Activated T-cell treated with anti-CD3 and anti-CD28 coated beads, Interleukin-2, amount 50 U/mL, for 48 hours (primary cell): ENCODE results near the gene SERPINC1.
"Not testable (repeated sequence)": the region's sequence is repeated elsewhere in the genome, so short reads cannot be mapped to it uniquely, and the experiment has no call there.

ENCODE experiments used
- DNase-seq, 2 experiments: peaks; one replicate each; pipeline ENCODE4 v3.0.0-alpha.2; 2020

Gene SERPINC1

DNA sequence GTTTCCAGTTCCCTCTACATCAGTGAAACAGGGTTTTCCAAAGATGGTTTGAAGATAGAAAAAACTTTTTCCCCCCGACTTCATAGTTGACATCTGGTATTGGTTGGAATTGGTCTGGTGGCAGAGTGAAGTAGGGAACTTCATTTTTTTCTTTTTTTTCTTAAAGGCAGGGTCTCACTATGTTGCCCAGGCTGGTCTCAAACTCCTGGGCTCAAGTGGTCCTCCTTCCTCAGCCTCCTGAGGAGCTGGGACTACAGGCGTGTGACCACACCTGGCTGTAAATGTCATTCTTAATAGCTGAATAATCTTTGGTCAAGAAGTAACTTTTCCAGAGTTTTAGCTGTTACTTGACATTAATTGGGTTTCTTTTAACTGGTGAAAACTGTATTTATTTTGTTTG, 27.2 kb downstream of the SERPINC1 start:
- no peak for DNase-seq

DNA sequence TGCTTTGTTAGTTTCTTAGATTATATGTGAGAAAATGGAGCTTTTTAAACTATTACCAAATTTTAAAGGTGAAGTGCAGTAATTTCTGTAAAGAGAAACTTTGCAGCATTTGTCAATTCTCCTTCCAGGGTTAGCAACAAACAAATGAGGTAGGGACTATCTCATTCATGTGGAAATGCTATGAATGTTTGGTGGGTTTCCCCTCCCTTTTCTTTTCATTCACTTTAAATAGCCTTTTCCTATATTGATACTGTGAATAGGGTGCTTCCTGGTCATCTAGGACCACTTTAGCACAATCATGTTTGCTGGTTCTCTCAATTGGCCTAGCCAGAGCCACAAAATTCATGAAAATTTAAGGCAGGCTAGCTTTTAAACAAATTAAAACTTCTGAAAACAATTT, 28.4 kb downstream of the SERPINC1 start:
- DNase-seq: no peak

DNA sequence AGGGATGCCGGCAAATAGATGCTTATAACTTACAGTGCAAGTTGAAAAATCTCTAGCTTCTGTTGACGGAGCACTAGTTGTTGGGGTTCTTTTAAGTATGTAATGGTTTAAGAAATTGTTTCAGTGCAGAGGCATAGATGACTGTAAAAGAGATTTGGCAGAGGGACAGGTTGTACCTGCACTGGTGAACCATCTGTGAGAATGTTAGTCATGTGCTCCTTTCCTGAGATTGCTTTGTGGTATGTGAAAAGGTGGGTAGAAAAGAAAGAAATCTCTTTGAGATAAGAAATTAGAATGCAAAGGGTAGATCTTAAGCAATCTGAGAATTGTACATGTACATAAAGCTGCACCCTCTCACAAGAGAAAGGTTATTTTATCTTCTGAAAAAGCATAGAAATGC, 29.5 kb downstream of the SERPINC1 start:
- DNase-seq: no peak

DNA sequence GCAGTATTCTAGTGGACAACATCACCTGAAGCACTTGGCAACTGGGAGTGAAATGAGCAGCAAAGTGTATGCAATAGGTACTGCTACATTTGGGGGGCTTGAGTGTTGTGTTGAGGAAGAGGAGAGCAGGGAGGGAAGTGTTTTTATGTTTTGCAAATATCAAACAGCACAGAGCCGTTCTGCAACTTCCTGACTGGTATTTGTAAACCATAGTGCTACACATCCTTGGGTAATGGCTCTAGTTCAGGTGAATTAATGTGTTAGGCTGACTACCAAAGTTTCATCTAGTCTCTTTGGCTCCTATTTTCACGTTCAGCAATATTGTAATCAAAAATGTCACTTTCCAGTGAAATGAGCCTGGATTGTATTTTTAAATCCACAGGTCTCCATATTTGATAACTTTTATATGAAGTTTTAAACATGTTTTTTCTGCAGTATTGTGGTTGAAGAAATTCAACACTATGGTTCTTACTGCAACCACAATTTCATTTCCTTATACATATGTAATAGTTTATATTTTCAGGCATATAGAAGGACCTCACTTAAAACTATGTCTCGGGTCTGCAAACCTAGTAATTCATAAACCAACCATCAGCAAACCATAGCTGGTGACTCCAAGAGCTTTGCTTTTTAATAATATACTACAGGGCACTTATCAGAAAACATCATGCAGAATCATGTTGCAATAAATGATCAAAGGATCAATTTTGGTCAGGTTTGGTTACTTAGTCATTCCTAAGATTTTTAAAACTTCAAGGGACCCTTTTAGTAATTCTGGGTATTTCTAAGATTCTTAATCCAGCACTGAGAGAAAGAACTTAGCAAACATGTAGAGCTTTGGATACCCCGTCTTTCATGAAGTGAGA, 30.1 kb downstream of the SERPINC1 start:
- DNase-seq: no peak

DNA sequence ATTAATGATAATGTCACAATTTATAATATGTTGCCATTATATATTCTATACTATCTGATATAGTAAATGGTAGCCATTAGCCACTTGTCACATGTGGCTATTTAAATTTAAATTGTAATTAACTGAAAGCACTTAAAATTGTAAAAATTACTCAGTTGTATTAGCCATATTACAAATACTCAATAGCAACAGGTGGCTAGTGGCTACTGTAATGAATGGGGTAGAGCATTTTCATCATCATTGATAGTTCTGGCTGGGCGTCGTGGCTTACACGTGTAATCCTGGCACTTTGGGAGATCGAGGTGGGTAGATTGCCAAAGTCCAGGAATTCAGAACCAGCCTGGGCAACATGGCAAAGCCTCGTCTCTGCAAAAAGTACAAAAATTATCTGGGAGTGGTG, 32.4 kb downstream of the SERPINC1 start:
- no peak for DNase-seq

DNA sequence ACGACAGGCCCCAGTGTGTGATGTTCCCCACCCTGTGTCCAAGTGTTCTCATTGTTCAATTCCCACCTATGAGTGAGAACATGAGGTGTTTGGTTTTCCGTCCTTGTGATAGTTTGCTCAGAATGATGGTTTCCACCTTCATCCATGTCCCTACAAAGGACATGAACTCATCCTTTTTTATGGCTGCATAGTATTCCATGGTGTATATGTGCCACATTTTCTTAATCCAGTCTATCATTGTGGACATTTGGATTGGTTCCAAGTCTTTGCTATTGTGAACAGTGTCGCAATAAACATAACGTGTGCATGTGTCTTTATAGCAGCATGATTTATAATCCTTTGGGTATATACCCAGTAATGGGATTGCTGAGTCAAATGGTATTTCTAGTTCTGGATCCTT, 36.0 kb downstream of the SERPINC1 start:
- DNase-seq: not testable (repeated sequence)

DNA sequence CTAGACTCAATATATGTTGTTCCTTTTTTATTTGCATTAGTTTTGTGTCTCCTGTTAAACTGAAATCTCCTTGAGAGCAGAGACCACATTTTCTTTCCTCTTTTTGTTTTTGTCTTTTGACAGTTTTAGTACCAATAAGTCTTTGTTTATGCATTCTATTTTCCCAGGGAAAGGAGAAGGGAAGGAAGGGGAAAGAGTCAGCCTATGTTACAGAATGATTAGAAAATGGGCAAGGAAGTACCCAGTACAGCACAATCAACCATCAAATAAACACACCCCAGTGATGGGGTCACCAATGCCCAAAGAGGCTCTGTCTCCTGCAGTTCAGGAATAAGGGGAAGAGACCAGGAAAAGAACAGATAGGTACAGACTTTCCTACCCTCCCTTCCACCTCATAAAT, 38.9 kb downstream of the SERPINC1 start:
- no peak for DNase-seq

DNA sequence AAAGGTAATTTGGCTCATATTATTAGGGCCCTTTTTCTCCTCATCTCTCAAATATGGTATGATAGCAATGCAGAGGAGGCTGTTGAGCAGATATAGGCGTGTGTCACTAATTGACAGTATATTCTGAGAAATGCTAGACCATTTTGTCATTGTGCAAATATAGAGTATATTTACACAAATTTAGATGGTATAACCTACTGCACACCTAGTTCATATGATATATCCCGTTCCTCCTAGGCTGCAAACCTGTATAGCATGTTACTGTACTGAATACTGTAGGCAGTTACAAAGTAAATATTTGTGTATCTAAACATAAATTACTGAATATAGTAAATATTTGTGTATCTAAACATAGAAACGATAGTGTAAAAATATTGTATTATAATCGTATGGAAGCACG, 40.4 kb downstream of the SERPINC1 start:
- DNase-seq: no peak

DNA sequence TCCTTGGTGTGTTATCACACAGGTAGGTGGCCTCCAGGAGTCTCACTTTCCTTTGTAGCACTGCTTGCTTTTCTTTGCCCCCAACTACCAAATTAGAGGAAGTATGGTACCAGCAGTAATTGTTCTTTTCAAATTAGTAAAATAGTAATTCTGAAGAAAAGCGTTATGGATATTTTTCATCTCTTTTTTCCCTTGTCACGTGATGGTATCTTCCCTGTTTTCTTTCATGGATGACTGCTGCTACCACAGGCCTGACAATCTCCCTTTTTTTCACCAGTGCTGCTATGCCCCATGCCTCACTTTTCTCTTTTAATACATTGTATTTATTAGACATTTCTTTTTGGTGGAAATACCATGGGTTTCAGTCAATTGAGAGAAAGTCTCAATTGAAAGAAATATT, 45.6 kb downstream of the SERPINC1 start:
- DNase-seq: no peak

DNA sequence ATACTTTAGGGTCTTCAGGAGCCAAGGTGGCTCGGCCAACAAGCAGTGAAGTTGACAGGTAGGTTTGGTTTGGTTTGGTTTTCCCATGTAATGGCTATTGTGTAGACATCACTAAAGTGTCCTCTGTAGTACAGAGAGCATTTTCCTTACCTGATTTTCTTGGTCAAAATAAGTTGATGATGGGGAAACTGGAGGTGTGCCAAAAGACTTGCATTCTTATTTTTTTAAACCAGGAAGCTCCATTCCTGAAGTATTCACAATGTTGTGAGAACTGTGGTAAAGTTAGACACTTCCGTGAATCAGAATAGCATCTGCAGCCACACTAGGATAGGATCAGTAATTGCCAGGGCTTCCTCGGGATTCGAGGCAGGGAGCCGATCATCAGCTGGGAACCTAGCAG, 46.0 kb downstream of the SERPINC1 start:
- DNase-seq: no peak

DNA sequence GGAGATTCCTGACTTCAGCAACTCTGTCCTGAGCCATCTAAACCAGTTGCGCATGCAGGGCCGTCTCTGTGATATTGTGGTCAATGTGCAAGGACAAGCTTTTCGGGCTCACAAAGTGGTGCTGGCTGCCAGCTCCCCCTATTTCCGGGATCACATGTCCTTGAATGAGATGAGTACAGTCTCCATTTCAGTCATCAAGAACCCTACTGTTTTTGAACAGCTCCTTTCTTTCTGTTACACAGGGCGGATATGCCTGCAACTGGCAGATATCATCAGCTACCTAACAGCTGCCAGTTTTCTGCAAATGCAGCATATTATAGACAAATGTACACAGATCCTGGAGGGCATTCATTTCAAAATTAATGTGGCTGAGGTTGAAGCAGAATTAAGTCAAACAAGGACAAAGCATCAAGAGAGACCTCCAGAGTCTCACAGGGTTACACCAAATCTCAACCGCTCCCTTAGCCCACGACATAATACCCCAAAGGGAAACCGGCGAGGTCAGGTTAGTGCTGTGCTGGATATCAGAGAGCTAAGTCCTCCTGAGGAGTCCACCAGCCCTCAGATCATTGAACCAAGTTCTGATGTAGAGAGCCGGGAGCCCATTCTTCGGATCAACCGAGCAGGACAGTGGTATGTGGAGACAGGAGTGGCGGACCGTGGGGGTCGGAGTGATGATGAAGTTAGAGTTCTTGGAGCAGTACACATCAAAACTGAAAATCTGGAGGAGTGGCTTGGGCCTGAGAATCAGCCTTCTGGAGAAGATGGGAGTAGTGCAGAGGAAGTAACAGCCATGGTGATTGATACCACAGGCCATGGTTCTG, 46.7 kb downstream of the SERPINC1 start:
- peak; percentile 46 to 47 for DNase-seq

DNA sequence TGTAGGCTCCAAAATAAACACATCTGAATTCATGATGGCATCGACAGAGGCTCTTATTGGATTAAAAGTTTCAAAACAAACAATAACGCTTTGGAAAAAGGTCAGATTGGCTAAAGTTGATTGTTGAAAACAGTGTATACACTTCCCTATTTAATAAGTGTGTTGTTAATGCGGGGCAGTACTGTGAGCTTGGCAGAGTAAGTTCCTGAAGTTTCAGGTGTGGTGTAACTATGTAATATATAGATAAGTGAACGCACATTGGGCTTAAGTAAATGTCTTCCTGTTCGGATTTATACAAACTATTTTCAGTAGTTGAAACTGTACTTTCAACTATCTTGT, 48.1 kb downstream of the SERPINC1 start:
- no peak for DNase-seq

DNA sequence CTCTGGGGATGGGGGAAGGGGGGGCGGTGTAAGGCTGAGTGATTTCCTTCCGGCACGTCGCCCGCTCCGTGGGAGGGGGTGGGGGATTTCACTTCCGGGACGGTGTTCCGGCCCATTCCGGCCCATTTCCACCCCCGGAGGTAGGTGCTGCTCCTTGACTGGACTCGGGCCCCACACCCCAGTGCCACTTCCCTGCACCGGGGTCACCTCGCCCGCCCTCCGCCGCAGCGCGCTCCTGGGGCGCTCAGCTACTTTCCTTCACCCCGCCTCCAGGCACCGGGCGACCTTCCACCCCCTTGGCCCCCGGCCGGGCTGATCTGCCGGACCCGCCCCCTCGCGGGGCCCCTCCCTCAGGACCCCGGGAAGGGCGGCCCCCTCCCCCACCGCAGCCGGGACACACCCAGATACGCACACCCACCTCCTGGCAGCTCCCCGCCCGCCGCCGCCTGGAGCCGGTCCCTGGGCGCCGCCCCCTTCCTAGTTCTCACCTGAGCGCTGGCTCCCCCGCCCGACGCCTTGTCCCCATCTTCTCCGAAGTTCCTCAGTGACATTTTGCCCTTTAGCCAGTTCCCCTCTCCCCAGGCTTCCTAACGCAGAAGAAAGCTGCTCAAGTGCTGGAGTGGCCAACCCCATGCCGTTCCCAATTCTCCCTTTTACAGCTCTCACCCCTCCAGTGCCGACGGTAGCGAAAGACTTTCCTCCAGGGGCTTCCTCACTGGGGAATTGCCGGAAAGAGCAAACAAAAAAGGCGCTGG, 48.7 kb downstream of the SERPINC1 start, which contains the start of gene ZBTB37:
ZBTB37 (plus strand) TSS at position 115 of the 755 bp plus-strand sequence. CDS start 1,846 bp downstream, outside the sequence.
- DNase-seq: peak; percentile 95 to 97

DNA sequence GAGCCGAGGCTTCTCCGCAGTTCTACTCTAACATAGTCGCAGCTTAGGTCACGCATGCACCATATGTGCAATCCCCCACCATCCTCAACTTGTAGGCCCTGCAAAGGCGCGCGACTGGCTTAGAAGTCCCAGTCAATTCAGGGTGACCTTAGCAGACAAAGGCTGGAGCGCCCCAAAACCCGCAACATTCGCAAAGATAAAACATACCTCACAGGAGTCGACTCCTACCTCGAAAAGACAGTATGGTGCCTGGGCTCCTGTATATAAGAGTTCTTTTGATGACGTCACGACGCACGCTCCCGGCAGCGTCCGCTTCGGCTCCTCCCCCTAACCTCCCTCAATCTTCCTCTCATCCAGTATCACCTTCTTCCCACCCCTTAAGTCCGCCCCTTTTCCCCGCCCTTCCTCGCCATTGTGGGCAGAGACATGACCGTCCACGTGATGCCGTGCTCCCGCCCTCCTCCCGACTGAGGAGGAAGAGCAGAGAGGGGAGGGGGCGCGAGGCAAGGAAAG, 49.3 kb downstream of the SERPINC1 start, which contains the start of gene GAS5:
GAS5 (minus strand) TSS at position 237 of the 513 bp plus-strand sequence.
- peak; percentile 100 for DNase-seq

DNA sequence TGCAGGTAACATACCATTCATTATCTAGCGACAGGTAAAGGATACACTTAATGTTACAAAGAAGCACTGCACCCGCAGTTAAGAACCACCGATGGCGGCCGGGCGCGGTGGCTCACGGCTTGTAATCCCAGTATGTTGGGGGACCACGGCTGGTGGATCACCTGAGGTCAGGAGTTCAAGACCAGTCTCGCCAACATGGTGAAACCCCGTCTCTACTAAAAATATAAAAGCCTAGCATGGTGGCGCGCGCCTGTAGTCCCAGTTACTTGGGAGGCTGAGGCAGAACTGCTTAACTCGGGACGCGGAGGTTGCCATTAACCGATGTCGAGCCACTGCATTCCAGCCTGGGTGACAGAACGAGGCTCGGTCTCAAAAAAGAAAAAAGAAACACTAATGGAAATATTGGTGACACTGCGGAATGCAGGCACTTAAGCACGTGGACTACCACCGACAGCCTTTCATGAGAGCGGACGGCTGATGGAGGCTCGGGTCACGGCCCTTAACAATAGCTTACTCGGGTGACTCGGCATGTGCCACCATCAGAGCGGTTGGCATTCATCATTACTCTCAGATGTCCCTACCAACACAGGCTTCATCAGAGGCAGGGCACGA, 49.9 kb downstream of the SERPINC1 start:
- no peak for DNase-seq

DNA sequence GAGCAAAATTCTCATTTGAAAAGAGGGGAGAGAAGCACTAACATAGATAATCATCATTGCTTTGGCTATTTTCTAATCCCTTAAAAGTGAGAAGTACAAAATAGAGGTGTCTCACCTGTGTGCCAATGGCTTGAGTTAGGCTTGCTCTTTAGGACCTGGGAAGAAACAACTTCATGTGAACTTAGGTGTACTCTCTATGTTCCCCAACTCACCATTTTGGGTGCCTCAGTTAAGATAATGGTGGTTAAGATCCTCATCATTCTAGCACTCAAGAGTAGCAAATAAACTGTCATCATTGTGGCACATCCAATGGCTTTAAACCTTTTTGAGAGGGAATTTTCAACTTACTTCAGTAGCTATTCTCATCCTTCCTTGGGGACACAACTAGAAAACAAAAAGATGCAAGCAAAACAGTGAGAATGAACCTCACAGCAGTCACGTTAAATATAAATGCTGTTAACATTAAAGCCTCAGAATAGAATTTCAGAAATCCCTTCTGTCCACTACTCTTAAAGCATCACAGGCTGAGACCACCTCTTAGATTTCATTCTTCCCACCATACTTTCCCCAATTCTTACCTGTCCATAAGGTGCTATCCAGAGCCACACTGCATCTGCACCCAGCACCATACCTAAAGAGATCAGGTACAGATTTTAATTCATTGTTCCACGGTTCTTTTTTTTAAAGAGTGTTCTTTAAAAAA, 50.6 kb downstream of the SERPINC1 start:
- no peak for DNase-seq

DNA sequence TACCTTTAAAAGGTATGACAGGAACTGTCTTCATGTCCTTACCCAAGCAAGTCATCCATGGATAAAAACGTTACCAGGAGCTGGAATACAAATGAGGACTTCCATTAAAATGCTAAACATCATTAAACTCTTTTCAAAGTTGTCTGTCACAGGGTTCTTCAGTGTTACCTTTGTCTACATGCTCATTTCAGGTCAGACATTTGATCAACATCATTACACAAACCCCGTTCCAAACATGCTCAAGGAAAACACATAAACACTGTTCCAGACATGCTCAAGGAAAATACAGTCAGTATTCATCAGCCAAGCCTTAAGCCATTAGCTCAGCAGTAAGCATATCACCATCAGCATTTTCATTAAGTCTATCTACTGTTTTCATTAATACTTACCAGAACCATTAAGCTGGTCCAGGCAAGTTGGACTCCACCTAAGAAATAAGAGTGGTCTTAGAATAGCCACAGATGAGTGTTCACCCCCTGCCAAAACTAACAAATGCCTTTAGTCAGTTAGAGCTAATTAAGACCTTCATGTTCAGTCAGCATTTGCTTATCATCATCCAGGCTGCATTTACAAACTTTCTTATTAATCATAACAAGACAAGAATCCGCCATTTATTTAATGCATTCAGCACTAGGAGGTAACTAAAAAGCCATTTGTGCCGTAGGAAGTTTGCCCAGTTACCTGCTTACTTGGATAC, 51.5 kb downstream of the SERPINC1 start:
- DNase-seq: no peak

DNA sequence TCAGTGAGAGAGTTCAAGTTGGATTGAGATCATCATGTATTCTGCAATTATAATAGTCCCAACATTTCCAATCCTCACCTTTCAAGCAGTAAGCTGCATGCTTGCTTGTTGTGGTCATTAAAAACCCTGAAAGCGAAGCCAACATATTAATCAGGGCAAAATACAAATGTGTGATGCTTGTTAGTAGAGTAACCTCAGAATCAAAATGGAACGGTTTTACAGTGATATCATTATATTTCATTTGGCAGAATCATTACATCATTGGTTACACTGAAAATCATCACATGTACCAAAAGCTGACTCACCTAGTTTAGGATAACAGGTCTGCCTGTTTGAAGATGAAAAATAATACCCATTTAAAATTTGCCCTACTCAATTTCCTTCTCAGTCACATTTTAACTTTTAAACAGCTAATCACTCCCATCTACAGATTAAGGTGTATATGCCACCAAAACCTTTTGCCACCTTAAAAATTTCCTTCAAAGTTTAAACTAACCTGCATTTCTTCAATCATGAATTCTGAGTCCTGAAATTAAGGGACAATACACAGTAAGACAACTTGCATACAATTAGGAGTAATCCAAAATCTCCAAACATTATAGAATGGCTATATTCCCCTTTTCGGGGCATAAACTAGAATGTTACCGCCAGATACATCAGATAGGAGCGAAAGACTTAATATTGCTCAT, 52.8 kb downstream of the SERPINC1 start:
- no peak for DNase-seq

DNA sequence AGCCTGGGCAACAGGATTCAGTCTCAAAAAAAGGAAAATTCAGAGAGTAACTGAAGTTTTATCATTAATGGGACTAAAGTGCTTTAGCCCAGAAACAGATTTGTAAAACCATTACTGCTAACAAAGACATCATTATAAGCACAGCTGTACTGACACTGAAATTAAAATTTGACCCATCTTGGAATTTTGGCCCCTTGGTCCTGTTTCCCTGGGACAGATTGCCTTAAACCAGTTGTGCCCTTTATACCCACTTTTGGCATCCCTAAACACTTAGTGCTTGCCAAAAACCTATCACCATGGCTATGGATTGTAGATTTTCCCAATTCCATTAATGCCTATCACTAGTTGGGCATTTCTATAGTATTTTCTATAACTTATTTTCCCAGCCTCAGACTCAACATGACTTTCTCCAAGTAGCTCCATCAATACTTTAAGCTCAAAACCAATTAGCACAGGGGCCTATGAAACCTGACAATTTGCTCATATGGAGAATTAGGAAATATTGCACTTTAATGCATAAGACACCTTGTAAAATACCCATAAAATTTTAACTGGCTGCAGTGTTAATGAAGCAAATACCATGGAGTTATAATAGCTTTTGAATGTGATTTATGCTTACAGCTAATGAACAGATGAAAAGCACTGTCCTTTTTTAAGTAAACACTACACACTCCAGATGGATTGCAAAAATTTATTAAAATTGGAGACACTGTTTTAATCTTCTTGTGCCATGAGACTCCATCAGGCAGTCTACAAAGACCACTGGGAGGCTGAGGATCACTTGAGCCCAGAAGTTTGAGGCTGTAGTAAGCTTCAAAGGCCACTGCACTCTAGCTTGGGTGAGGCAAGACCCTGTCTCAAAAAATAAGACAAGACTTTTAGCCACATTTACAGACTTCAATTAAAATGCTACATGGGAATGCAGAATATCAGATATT, 53.6 kb downstream of the SERPINC1 start:
- no peak for DNase-seq
